Neural cell (in vitro differentiated cells): ENCODE data around the gene HABP4.

Experiments used
- CTCF ChIP-seq: fragments of 450-650 bp; IDR thresholded peaks from 2 replicates; pipeline ENCODE4 v1.5.1; 2014; ENCODE audit warnings: antibody characterized with exemption, mild to moderate bottlenecking, moderate library complexity; ENCODE audit not compliant: poor library complexity, severe bottlenecking
- REST ChIP-seq: IDR thresholded peaks from 2 replicates; pipeline ENCODE4 v1.6.1; 2012; ENCODE audit warnings: borderline replicate concordance

- TF ChIP-seq CTCF (no peak), REST (no peak)
Observed at GRCh38 chr9:96420468-96421219, 29.3 kb upstream of the HABP4 start.
